Activated CD4-positive, alpha-beta memory T cell treated with anti-CD3 and anti-CD28 coated beads for 36 hours (primary cell): Measurements from ENCODE around the gene SEMA4C. TPM values are rescaled to one million over a fixed set of nuclear protein-coding genes. Genes with fewer than 3 reads are reported as not detected.
A peak's percentile ranks its signal among the peaks of the same experiment; 100 is the strongest.

Experiments
- CTCF ChIA-PET: fragments of 350-600 bp; sonication (Branson Sonifier 250); formaldehyde crosslinking; loops from one replicate; lab custom pipeline; 2021; ENCODE audit warnings: antibody characterized with exemption, inconsistent platforms; lab: Charles Lee
- POLR2A ChIA-PET: fragments of 350-600 bp; sonication (Branson Sonifier 250); formaldehyde crosslinking; loops from one replicate; lab custom pipeline; 2021; ENCODE audit warnings: antibody characterized with exemption; lab: Charles Lee
- DNase-seq: peaks from one replicate; pipeline ENCODE4 v3.0.0-alpha.2; 2020
- H3K27ac Mint-ChIP-seq: one replicate; pipeline ENCODE4 v1.8.0; 2021; ENCODE audit warnings: mixed read lengths
- H3K27me3 Mint-ChIP-seq: one replicate; pipeline ENCODE4 v1.8.0; 2021; ENCODE audit warnings: mixed read lengths
- H3K36me3 Mint-ChIP-seq: one replicate; pipeline ENCODE4 v1.8.0; 2021; ENCODE audit warnings: mixed read lengths
- H3K4me1 Mint-ChIP-seq: one replicate; pipeline ENCODE4 v1.8.0; 2021; ENCODE audit warnings: low read depth, mixed read lengths
- H3K4me3 Mint-ChIP-seq: one replicate; pipeline ENCODE4 v1.8.0; 2021; ENCODE audit warnings: mild to moderate bottlenecking, mixed read lengths
- H3K9me3 Mint-ChIP-seq: one replicate; pipeline ENCODE4 v1.8.0; 2021; ENCODE audit warnings: mixed read lengths
- intact Hi-C: fragments of 100-400 bp; cut with micrococcal nuclease; formaldehyde crosslinking; loops from one replicate; pipeline ENCODE4 v1.15.1; 2023
- total RNA-seq, 2 experiments: library from RNA; stranded (reverse); gene quantifications; one replicate each; pipeline ENCODE4 v1.2.3, GENCODE V29; 2021

Gene SEMA4C
- total RNA-seq, 2 experiments from 2014 or later = 13.9 to 18.8 TPM

- POLR2A ChIA-PET = no interaction called here
Observed at GRCh38 chr2:96909611-96910021, 39.7 kb upstream of the SEMA4C start.

GRCh38 chr2:96907115-96908041 is 37.5 kb upstream of the SEMA4C start:
- POLR2A ChIA-PET = no interaction called here
- CTCF ChIA-PET = no interaction called here
- Mint-ChIP-seq H3K36me3 (no peaks in the 10 kb centered on the region), H3K9me3 (no peaks in the 10 kb centered on the region), H3K27ac (no peak overlapping the region), H3K4me1 (peaks cover 5% of the 10 kb centered on the region), H3K4me3 (no peak overlapping the region), H3K27me3 (no peaks in the 10 kb centered on the region)
- no peak for DNase-seq
- intact Hi-C loops = no loop called here

More at GRCh38 chr2:96909611-96910021, 39.7 kb upstream of the SEMA4C start:
- Mint-ChIP-seq H3K36me3 (no peaks in the 10 kb centered on the region), H3K4me1 (peaks cover 27% of the 10 kb centered on the region), H3K27me3 (no peaks in the 10 kb centered on the region), H3K4me3 (no peak overlapping the region), H3K9me3 (no peaks in the 10 kb centered on the region), H3K27ac (no peak overlapping the region)
- CTCF ChIA-PET = no interaction called here
- DNase-seq = no peak
- intact Hi-C loops = loop anchor here (5.0 kb wide), 2 partner anchors 37 to 53 kb away; partner anchors contain the start of gene SEMA4C

- intact Hi-C loops = no loop called here
- CTCF ChIA-PET = no interaction called here
- H3K27ac Mint-ChIP-seq = no peak overlapping the region
- peaks cover 2% of the 10 kb centered on the region for H3K4me1 Mint-ChIP-seq
- no peak overlapping the region for H3K4me3 Mint-ChIP-seq
- no peaks in the 10 kb centered on the region for H3K27me3 Mint-ChIP-seq
- POLR2A ChIA-PET = no interaction called here
- no peak for DNase-seq
- H3K9me3 Mint-ChIP-seq = no peaks in the 10 kb centered on the region
- H3K36me3 Mint-ChIP-seq = no peaks in the 10 kb centered on the region
Observed at GRCh38 chr2:96906729-96907114, 36.8 kb upstream of the SEMA4C start.

GRCh38 chr2:96903815-96904214 is 33.9 kb upstream of the SEMA4C start:
- Mint-ChIP-seq H3K36me3 (no peaks in the 10 kb centered on the region), H3K9me3 (no peaks in the 10 kb centered on the region), H3K27me3 (no peaks in the 10 kb centered on the region), H3K27ac (no peak overlapping the region), H3K4me1 (peaks cover under 1% of the 10 kb centered on the region), H3K4me3 (no peak overlapping the region)
- CTCF ChIA-PET = no interaction called here
- intact Hi-C loops = no loop called here
- no peak for DNase-seq
- POLR2A ChIA-PET = no interaction called here

GRCh38 chr2:96903318-96903717 is 33.4 kb upstream of the SEMA4C start:
- Mint-ChIP-seq H3K4me1 (peaks cover 4% of the 10 kb centered on the region), H3K36me3 (no peaks in the 10 kb centered on the region), H3K9me3 (no peaks in the 10 kb centered on the region), H3K4me3 (no peak overlapping the region), H3K27ac (no peak overlapping the region), H3K27me3 (no peaks in the 10 kb centered on the region)
- POLR2A ChIA-PET = no interaction called here
- intact Hi-C loops = no loop called here
- DNase-seq = no peak
- CTCF ChIA-PET = no interaction called here

GRCh38 chr2:96900237-96900636 is 30.4 kb upstream of the SEMA4C start:
- Mint-ChIP-seq H3K27ac (no peak overlapping the region), H3K4me1 (peaks cover 26% of the 10 kb centered on the region), H3K27me3 (no peaks in the 10 kb centered on the region), H3K36me3 (no peaks in the 10 kb centered on the region), H3K9me3 (no peaks in the 10 kb centered on the region), H3K4me3 (no peak overlapping the region)
- POLR2A ChIA-PET = no interaction called here
- no peak for DNase-seq
- intact Hi-C loops = no loop called here
- CTCF ChIA-PET = no interaction called here

GRCh38 chr2:96899413-96899741 is 29.5 kb upstream of the SEMA4C start:
- Mint-ChIP-seq H3K4me3 (no peak overlapping the region), H3K9me3 (no peaks in the 10 kb centered on the region), H3K36me3 (no peaks in the 10 kb centered on the region), H3K4me1 (peaks cover 31% of the 10 kb centered on the region), H3K27ac (no peak overlapping the region), H3K27me3 (no peaks in the 10 kb centered on the region)
- CTCF ChIA-PET = no interaction called here
- POLR2A ChIA-PET = no interaction called here
- no peak for DNase-seq
- intact Hi-C loops = no loop called here

GRCh38 chr2:96898641-96899412 is 28.9 kb upstream of the SEMA4C start:
- Mint-ChIP-seq H3K4me3 (no peak overlapping the region), H3K4me1 (peaks cover 31% of the 10 kb centered on the region), H3K36me3 (no peaks in the 10 kb centered on the region), H3K27me3 (no peaks in the 10 kb centered on the region), H3K9me3 (no peaks in the 10 kb centered on the region), H3K27ac (no peak overlapping the region)
- DNase-seq = no peak
- POLR2A ChIA-PET = no interaction called here
- intact Hi-C loops = no loop called here
- CTCF ChIA-PET = no interaction called here

- Mint-ChIP-seq H3K4me1 (peaks cover 31% of the 10 kb centered on the region), H3K27ac (no peak overlapping the region), H3K36me3 (no peaks in the 10 kb centered on the region)
Observed at GRCh38 chr2:96898135-96898505, 28.2 kb upstream of the SEMA4C start.

GRCh38 chr2:96897491-96898134 is 27.7 kb upstream of the SEMA4C start:
- ChIA-PET POLR2A (no interaction called here), CTCF (no interaction called here)
- DNase-seq = no peak
- intact Hi-C loops = no loop called here
- H3K9me3 Mint-ChIP-seq = no peaks in the 10 kb centered on the region
- no peak overlapping the region for H3K27ac Mint-ChIP-seq
- no peak overlapping the region for H3K4me3 Mint-ChIP-seq
- H3K4me1 Mint-ChIP-seq = peaks cover 32% of the 10 kb centered on the region
- H3K36me3 Mint-ChIP-seq = no peaks in the 10 kb centered on the region
- no peaks in the 10 kb centered on the region for H3K27me3 Mint-ChIP-seq

More at GRCh38 chr2:96898135-96898505, 28.2 kb upstream of the SEMA4C start:
- POLR2A ChIA-PET = no interaction called here
- H3K9me3 Mint-ChIP-seq = no peaks in the 10 kb centered on the region
- no peaks in the 10 kb centered on the region for H3K27me3 Mint-ChIP-seq
- intact Hi-C loops = no loop called here
- H3K4me3 Mint-ChIP-seq = no peak overlapping the region
- DNase-seq = no peak
- CTCF ChIA-PET = no interaction called here

GRCh38 chr2:96895746-96896651 is 26.1 kb upstream of the SEMA4C start:
- H3K36me3 Mint-ChIP-seq = no peaks in the 10 kb centered on the region
- H3K9me3 Mint-ChIP-seq = no peaks in the 10 kb centered on the region
- POLR2A ChIA-PET = no interaction called here
- H3K27me3 Mint-ChIP-seq = no peaks in the 10 kb centered on the region
- no peak overlapping the region for H3K27ac Mint-ChIP-seq
- DNase-seq = peak; percentile 34
- H3K4me3 Mint-ChIP-seq = no peak overlapping the region
- CTCF ChIA-PET = no interaction called here
- peaks cover 47% of the 10 kb centered on the region for H3K4me1 Mint-ChIP-seq
- intact Hi-C loops = no loop called here
